GM23338 (cell line): ENCODE results near the gene ADCY1.

Experiments used
- EZH2 ChIP-seq: fragments of 200-600 bp; sonication (generic); IDR thresholded peaks from one replicate; pipeline ENCODE4 v1.8.0; 2017; ENCODE audit warnings: antibody characterized with exemption, mild to moderate bottlenecking, low read depth; ENCODE audit not compliant: unreplicated experiment
- JUNB ChIP-seq: IDR thresholded peaks from one replicate; pipeline ENCODE4 v1.6.1; 2016; ENCODE audit warnings: antibody characterized with exemption; ENCODE audit not compliant: unreplicated experiment
- POLR2AphosphoS5 ChIP-seq: IDR thresholded peaks from 2 replicates; pipeline ENCODE4 v1.6.1; 2016; ENCODE audit warnings: antibody characterized with exemption, low read depth
- TF ChIP-seq, protein P1 (sequence below), 2 experiments: fragments of 200-600 bp in 1 of 2; sonication (generic) in 1 of 2; conservative IDR thresholded peaks; 2 replicates each; pipeline versions ENCODE4 v1.5.1 to v1.6.1; 2016 to 2017; ENCODE audit warnings: antibody characterized with exemption in 2 of 2, low read depth in 2 of 2, mild to moderate bottlenecking in 2 of 2, moderate library complexity in 1 of 2
- TF ChIP-seq, protein P2 (sequence below): IDR thresholded peaks from one replicate; pipeline ENCODE4 v1.6.1; 2018; ENCODE audit warnings: antibody characterized with exemption; ENCODE audit not compliant: unreplicated experiment

DNA sequence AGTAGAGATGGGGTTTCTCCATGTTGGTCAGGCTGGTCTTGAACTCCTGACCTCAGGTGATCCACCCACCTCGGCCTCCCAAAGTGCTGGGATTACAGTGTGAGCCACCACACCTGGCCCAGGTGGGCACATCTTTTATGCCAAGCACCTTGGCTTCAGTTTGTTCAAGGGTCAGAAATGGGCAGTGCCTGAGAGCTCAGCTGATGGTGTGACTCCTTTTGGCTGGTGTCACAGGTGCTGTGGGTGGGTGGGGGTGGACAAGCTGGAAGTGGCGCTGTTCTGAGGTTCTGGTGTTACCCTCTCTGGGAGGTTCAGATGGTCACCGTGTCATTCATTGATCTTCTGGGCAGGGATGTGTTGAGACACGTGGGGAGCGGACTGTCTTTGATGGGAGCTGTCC is 11.5 kb downstream of the ADCY1 start:
- TF ChIP-seq, protein P1, sequence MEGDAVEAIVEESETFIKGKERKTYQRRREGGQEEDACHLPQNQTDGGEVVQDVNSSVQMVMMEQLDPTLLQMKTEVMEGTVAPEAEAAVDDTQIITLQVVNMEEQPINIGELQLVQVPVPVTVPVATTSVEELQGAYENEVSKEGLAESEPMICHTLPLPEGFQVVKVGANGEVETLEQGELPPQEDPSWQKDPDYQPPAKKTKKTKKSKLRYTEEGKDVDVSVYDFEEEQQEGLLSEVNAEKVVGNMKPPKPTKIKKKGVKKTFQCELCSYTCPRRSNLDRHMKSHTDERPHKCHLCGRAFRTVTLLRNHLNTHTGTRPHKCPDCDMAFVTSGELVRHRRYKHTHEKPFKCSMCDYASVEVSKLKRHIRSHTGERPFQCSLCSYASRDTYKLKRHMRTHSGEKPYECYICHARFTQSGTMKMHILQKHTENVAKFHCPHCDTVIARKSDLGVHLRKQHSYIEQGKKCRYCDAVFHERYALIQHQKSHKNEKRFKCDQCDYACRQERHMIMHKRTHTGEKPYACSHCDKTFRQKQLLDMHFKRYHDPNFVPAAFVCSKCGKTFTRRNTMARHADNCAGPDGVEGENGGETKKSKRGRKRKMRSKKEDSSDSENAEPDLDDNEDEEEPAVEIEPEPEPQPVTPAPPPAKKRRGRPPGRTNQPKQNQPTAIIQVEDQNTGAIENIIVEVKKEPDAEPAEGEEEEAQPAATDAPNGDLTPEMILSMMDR (conservative IDR thresholded peaks at IDR 0.05; ENCODE audit: low read depth in 2 of 2): no peak
- TF ChIP-seq EZH2 (no peak), POLR2AphosphoS5 (no peak), JUNB (no peak)
- TF ChIP-seq, protein P2, sequence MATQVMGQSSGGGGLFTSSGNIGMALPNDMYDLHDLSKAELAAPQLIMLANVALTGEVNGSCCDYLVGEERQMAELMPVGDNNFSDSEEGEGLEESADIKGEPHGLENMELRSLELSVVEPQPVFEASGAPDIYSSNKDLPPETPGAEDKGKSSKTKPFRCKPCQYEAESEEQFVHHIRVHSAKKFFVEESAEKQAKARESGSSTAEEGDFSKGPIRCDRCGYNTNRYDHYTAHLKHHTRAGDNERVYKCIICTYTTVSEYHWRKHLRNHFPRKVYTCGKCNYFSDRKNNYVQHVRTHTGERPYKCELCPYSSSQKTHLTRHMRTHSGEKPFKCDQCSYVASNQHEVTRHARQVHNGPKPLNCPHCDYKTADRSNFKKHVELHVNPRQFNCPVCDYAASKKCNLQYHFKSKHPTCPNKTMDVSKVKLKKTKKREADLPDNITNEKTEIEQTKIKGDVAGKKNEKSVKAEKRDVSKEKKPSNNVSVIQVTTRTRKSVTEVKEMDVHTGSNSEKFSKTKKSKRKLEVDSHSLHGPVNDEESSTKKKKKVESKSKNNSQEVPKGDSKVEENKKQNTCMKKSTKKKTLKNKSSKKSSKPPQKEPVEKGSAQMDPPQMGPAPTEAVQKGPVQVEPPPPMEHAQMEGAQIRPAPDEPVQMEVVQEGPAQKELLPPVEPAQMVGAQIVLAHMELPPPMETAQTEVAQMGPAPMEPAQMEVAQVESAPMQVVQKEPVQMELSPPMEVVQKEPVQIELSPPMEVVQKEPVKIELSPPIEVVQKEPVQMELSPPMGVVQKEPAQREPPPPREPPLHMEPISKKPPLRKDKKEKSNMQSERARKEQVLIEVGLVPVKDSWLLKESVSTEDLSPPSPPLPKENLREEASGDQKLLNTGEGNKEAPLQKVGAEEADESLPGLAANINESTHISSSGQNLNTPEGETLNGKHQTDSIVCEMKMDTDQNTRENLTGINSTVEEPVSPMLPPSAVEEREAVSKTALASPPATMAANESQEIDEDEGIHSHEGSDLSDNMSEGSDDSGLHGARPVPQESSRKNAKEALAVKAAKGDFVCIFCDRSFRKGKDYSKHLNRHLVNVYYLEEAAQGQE: no peak
